Dedifferentiated amniotic fluid mesenchymal stem cell (primary cell): ENCODE measurements around the gene MRPS14.
A peak's percentile ranks its signal among the peaks of the same experiment; 100 is the strongest.
"Not testable (repeated sequence)": the region's sequence is repeated elsewhere in the genome, so short reads cannot be mapped to it uniquely, and the experiment has no call there.

Source experiments
- DNase-seq: peaks from one replicate; pipeline ENCODE4 v3.0.0-alpha.2; 2016; ENCODE audit errors: extremely low spot score

MRPS14 gene

GRCh38 chr1:175023922-175024242 lies 657 bp upstream of the MRPS14 start:
- DNase-seq = not testable (repeated sequence)

GRCh38 chr1:175019524-175019923 lies 3.7 kb downstream of the MRPS14 start:
- no peak for DNase-seq

- peak; percentile 86 for DNase-seq
These were observed 8.0 kb downstream of the MRPS14 start for GRCh38 chr1:175015243-175015642.

- DNase-seq = no peak
These were observed 9.8 kb downstream of the MRPS14 start for GRCh38 chr1:175013445-175013844.

- DNase-seq = no peak
These were observed 13.7 kb downstream of the MRPS14 start for GRCh38 chr1:175009532-175009931.

- DNase-seq = no peak
These were observed 18.0 kb downstream of the MRPS14 start for GRCh38 chr1:175005085-175005783.

- no peak for DNase-seq
These were observed 19.7 kb downstream of the MRPS14 start for GRCh38 chr1:175003521-175003920.

GRCh38 chr1:175002910-175003517 lies 20.2 kb downstream of the MRPS14 start:
- DNase-seq = no peak

- DNase-seq = no peak
These were observed 22.5 kb downstream of the MRPS14 start for GRCh38 chr1:175000697-175001187.

- no peak for DNase-seq
These were observed 23.1 kb downstream of the MRPS14 start, which contains the start of gene CACYBP for GRCh38 chr1:174999936-175000696. TSS of gene CACYBP (plus strand) at chr1:174999947. CDS start at chr1:175000181, 234 bp downstream.

GRCh38 chr1:174999216-174999935 lies 23.8 kb downstream of the MRPS14 start:
- peak; percentile 99 for DNase-seq

GRCh38 chr1:174998569-174999215 lies 24.5 kb downstream of the MRPS14 start:
- DNase-seq = no peak

GRCh38 chr1:174997041-174997440 lies 26.2 kb downstream of the MRPS14 start:
- DNase-seq = no peak

GRCh38 chr1:174996476-174996875 lies 26.7 kb downstream of the MRPS14 start:
- DNase-seq = no peak

GRCh38 chr1:174995916-174996315 lies 27.3 kb downstream of the MRPS14 start:
- no peak for DNase-seq

GRCh38 chr1:174995121-174995520 lies 28.1 kb downstream of the MRPS14 start:
- no peak for DNase-seq

- DNase-seq = no peak
These were observed 31.8 kb downstream of the MRPS14 start for GRCh38 chr1:174991473-174991872.

- DNase-seq = peak; percentile 37
These were observed 32.7 kb downstream of the MRPS14 start for GRCh38 chr1:174990382-174990999.

GRCh38 chr1:174989536-174990220 lies 33.5 kb downstream of the MRPS14 start:
- no peak for DNase-seq

- DNase-seq = no peak
These were observed 34.2 kb downstream of the MRPS14 start for GRCh38 chr1:174988986-174989385.
